Measurements from ENCODE around the gene SETD1A.
"Not testable (repeated sequence)": the region's sequence is repeated elsewhere in the genome, so short reads cannot be mapped to it uniquely, and the experiment has no call there.

Gene SETD1A

DNA sequence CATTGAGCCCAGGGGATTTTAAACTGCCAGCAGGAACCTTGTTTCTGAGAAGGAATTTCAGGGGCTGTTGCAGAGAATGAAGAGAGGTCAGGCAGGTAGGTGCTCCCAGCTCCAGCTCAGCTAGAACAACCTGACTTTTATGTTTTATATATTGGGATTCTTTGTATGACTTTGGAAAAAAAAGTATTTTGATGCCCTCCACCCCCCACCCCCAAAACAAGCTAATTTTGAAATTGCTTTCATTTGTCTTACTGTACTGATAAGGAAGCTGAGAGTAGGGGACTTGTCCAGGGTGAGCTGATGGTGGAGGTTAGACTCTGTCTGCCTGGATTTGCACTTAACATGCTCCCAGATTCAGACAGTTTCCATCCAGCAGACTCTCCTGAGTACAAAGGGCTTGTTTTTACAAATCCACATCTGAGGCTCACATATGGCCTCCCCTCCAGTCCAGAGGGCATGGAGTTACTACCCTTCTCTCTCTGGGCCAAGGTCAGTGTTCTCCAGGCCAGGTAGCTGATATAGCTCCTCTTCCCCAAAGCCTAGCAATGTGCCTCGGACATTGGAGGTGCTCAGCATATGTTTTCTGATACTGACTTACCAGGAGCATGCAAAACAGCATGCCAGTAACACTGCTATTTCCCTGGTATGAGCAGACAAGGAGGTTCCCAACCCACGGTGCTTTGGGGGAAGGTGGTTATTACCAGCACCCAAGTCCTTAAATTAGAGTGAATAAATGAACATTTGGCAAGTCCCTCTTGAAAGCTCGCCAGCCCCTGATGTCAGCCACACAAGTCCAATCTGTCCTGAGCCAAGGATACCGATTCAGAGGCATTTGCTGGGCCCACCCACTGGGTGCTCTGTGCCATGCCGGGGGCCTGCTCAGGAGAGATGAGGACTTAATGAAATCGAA, 41.6 kb downstream of the SETD1A start:
- no peak for DNase-seq (ENCODE audit: low read depth in 3 of 3)

DNA sequence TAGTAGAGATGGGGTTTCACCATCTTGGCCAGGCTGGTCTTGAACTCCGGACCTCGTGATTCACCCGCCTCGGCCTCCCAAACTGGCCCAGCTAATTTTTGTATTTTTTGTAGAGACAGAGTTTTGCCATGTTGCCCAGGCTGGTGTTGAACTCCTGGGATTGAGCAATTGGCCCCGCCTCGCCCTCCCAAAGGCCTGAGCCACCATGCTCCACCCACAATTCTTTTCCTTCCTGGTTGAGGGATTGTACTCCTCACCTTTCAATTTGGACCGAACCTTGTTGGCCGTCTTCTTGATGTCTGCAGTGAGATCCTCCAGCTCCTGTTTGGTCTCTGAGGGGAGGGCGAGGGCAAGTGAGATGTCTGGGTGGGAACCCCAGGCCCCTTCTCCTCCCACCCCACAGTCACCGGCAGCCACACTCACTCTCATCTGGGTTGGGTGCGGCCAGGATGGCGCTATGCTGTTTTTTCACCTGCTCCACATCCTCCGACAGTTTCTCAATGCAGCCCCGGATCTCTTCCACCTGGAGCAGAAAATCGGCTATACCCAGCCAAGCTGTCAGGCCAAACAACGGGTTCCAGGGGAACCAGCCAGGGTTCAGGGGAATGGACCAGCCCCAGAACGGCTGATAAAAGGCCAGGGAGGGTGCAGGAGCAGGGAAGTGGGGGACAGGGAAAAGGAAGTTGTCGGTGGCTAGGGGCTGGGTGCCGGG, 43.3 kb downstream of the SETD1A start:
- no peak for DNase-seq (ENCODE audit: low read depth in 3 of 3)

DNA sequence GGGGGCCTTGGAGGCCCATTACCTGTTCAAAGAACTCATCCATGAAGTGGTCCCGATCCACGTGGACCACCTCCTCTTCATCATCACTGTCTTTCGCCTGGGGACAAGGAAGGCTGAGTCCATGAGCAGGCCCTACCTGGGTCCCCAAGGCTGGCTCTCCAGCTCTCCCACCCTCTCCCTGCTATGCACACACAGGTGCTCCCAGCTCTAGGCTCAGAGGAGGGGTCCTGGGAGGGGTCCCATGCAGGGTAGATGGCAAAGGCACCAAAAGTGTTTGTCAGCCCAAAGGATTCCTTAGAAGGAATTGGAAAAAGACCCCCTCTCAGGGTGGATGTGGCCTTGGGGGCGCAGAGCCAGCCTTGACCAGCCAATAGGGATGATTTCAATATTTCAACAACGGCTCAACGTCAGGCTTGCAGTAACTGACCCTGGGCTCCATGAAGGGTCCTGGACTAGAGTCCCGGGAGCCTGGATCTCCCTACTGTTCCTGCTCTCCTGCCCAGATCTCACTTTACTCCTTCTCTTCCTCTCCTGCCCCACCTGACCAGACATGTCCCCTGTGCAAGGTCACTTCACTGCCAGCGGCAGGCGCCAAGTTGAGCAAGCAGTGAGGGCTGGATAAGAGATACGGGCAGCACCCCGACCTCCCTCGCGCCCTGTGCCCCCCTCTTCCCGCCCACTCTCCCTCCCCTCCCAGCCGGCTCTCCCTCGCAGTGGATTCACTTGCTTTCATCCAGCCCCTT, 44.1 kb downstream of the SETD1A start:
- DNase-seq (ENCODE audit: low read depth in 3 of 3), result no peak

DNA sequence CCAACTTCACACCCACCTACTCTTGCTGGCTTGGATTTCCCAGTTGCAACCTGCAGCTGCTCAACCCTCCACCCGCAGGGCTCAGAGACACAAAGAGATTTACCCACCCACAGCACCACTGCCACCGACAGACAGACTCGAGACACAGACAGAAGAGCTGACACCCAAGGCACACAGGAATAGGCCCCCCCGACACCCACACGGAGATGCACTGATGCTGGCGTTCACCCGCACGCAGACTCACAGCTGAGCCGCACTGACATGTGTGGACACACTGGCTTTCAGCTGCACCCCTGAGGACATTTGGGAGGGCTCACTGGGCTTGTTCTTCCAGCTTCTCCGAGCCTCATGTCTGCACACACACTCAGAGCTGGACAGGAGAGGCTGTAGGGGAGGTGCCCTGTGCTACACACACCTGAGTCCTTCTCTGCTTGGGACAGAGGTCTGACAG, 44.7 kb downstream of the SETD1A start:
- DNase-seq (ENCODE audit: low read depth in 3 of 3), result no peak

DNA sequence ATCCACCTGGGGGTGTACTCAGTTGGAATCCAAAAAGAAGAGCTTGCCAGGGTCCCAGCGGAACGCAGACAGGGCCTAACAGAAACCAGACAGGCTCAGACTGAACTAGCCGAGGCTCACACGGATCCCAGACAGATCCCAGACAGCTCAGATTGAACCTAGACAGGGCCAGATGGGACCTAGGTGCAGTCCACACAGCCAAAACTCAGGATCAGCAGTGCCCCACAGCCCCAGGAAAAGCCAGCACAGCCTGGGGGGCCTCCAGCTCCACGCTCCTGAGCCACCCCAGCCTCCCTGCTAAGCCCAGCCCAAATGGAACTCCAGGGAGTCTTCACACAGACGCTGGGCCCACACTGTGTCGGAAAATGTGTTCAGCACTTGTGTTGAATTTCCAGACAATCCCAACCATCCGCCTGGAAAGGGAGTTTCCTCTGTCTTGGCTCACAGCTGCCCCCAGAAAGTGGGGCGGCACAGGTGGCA, 45.3 kb downstream of the SETD1A start:
- no peak for DNase-seq (ENCODE audit: low read depth in 3 of 3)

DNA sequence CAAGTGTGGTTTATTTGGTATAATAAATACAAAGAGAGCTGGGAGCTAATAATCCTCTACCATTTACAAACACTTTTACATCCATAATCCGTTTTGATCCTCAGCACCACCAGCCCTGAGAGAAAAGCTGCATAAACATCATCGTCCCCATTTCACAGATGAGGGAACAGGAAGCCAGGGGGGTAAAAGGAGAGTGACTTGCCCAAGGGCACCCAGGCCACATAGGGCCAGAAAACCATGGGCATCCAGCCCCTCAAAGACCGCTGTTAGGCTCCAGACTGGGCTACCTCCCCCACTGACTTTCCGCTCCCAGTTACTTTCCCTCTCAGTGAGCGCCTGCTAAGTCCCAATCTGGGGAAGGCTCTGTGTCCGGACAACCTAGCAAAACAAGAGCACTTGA, 46.2 kb downstream of the SETD1A start:
- no peak for DNase-seq (ENCODE audit: low read depth in 3 of 3)

DNA sequence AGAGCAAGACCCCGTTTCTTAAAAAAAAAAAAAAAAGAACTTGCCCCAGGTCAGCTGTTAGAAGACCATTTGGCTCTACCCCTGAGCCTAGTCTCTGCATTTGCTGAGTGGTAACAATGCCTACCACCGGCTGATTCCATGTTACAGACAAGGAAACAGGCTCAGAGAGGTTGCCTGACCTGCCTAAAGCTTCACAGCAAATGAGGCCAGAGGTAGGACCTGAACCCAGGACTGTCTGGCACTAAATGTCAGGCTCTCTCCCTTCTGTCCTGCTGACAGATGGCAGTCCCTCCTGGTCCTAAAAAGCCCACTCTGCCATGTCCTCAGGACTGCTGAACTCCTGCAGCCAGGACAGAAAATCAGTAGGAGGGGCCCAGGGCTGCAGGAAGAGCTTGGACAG, 47.1 kb downstream of the SETD1A start:
- DNase-seq (ENCODE audit: low read depth in 3 of 3), result no peak

DNA sequence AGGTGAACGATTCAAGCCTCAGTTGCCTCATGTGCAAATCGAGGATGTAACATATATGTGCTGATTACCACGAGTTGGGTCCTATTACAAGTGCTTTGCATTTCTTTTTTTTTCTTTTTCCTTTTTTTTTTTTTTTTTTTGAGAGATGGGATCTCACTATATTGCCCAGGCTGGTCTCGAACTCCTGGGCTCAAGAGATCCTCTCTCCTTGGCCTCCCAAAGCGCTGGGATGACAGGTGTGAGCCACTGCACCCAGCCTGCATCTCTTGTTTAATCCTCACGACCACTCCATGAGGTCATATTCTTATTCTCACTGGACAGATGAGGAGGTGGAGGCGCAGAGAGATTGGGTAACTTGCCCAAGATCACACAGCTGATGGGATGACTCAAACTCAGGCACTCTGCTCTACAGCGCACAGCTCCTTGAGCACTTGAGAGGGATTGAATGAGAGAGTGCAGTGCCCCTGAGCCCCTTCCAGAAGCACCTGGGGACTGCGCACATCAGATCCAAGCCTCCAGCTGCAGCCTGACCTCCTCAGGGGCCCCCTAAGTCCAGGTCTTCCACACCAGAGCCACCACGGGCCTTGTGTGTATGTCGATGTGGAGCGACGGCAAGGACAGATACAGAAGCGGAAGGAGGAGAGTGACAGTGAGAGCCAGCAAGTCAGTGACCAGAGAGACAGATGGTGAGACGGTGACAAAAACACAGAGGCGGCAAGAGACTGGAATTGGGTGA, 48.0 kb downstream of the SETD1A start:
- no peak for DNase-seq (ENCODE audit: low read depth in 3 of 3)

DNA sequence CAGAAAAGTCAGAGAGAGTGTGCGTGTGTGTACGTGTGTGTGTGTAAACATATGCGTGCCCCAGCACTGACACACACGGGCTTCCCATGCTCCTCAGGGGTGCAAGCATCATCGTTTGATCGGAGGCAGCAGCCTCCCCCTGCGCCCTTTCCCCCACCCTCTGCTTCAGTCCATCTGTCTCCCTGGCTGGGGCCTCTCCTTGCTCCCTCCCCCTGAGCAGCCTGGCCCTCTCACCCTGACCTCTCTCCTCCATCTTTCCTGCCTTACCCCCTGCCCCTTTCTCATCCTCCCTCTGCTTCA, 48.5 kb downstream of the SETD1A start:
- DNase-seq (ENCODE audit: low read depth in 3 of 3), result no peak

DNA sequence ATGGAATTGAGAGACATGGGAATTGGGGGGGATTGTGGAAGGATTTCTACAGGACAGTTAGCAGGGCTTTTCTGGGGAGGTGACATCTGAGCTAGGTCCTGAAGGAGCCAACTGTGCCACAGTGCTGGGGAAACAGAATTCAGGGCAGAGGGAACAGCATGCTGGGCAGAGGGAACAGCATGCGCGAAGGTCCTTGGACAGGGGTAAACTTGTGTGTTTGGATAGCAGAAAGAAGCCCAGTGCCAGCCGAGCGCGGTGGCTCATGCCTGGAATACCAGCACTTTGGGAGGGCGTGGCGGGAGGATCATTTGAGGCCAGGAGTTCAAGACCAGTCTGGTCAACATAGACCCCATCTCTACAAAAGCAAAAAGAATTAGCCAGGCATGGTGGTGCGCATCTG, 49.0 kb downstream of the SETD1A start:
- DNase-seq (ENCODE audit: low read depth in 3 of 3), result no peak

DNA sequence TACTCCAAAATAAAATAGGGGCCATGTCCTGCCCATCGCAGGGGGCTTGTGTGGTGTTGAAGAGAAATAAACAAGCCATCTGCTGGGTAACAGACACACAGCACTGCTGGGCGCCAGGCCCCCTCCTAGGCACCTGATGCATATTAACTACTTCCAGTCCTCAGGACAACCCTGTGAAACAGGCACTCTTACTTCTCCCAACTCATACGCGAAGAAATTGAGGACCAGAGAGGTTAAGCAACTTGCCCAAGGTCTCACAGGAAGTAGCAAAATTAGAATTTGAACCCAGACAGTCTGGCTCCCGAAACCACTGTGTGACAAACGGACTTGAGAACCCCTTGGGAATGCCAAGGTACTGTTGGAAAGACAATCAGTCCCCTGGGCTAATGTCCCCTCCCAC, 50.1 kb downstream of the SETD1A start:
- DNase-seq (ENCODE audit: low read depth in 3 of 3), result no peak

DNA sequence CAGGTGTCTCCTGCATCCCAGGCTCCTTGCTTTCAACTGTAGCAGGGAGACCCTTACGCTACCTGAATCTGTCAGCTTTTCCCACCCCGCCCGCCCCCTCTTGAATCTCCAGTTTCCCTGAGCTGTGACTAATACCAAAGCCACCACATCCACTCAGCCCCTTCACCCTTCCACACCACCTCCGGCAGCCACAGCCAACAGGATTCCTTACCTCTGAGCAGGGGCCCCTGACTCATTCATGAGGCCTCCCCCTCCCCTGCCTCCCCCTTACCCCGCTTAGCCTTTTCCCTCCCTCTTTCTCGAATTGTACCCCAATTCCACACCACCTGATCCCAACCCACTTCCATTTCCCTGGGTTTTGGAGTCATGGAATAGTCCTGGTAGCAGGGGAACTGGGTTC, 50.6 kb downstream of the SETD1A start:
- no peak for DNase-seq (ENCODE audit: low read depth in 3 of 3)

DNA sequence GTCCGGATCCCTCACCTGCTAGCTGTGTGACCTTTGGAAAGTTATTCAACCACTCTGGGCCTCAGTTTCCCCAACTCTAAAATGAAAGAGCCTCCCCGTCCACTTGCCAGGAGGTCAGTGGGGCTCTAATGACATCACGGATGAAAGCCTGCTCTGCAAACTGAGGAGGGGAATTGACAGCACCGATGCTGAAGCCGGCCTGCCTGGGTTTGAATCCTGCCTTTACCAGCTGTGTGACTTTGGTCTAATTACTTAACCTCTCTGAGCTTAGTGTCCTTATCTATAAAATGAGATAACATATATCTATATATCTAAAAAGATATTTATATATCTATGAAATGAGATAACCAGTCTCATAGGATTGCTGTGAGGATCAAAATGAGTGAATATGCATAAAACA, 51.0 kb downstream of the SETD1A start:
- DNase-seq (ENCODE audit: low read depth in 3 of 3), result no peak

DNA sequence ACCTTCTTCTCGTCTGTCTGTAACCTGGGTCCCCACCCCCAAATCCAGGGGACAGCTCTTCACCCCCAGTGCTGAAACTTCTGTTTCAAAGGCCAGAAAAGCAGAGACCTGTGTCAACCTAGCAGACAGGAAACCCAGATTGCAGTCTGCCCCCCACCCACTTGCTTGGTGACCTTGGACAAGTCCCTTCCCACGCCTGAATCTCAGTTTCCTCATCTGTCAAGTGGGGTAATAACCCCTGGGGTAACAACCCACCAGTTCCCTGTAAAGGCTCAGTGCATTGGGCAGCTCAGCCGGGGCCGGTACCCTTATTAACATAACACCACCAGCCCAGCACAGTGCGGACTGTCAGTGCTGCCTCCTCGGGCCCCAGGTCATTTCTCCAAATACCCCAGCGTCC, 51.6 kb downstream of the SETD1A start:
- DNase-seq (ENCODE audit: low read depth in 3 of 3), result no peak

DNA sequence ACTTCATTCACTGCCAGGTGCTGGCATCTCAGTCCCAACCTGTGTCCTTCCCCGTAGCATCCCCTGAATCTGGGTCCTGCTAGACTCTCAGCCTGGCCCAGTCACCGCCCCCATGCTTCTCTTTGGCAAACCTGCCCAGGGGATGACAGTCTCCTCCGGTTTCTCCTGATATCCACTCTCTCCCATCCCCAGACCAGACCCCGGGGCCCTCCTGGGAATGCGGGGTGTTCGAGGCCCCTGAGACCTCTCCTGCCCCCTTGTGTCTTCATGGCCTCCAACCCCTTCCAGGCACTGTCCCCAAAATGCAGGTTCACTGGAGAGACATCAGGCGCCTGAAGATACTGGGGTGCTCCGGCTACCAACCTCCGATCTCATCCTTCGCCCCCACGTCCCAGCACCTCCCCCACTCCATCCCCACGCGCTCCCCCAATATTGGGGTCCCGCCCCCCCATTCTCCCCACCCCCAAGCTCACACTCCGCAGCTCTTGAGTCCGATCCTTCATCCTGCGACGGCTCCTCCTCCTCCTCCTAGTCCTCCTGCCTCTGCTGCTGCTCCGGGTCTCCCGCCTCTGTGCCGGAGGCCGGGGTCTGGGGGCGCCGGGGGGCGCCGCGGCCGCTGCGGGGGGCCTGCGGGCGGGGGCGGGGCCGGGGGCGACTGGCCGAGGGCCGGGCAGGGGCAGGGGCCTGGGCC, 52.5 kb downstream of the SETD1A start:
- DNase-seq (ENCODE audit: low read depth in 3 of 3), result no peak

DNA sequence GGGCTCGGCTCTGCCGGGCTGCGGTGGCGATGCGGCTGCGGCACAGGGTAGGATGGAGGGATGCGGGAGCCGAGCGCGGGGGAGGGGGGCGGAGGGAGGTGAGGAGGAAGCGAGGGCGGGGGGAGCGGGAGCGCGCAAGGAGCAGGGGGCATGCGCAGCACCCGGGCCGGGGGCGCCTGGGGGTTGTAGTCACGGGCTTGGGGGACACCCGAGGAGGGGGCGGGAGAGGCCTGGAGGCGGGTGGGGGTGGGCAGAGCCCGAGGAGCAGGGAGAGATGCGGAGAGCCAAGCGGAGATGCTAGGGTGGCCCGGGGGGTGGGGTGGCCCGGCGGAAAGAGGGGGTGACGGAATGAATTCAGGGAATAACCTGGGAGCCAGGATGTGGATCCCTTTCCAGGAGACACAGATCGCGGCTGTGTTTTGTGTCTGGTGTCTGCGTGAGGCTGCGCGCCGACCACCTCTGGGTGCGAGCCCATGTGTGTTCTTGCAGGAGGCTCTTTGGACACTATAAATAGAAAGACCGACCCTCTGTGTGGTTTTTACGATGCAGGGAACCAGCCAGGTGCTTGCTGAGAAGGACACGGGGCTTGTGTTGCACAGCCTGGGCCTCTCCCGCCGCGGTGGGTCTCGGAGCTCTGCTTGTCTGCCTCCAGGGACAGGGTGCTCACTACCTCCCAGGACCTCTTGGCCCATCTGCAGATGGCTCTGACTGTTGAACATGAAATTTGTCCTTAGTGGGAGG, 53.2 kb downstream of the SETD1A start, which contains the start of gene STX1B:
Gene STX1B, minus strand, starts transcription at position 54 of the 741 bp plus-strand sequence. CDS start 242 bp downstream, outside the sequence.
- DNase-seq (ENCODE audit: low read depth in 3 of 3), result peak in 1 of 3 donors; percentile 40

DNA sequence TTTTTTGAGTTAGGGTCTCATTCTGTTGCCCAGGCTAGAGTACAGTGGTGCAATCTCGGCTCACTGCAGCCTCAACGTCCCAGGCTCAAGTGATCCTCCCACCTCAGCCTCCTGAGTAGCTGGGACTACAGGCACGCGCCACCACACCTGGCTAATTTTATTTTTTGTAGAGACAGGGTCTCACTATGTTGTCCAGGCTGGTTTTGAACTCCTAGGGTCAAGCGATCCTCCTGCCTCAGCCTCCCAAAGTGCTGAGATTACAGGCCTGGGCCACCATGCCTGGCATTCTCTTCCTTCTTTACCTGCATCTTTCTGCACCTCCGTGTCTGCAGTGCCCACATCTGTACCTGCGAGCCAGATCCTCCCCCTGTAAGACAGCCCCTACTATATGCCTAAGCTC, 54.3 kb downstream of the SETD1A start:
- DNase-seq (ENCODE audit: low read depth in 3 of 3), result not testable (repeated sequence)

DNA sequence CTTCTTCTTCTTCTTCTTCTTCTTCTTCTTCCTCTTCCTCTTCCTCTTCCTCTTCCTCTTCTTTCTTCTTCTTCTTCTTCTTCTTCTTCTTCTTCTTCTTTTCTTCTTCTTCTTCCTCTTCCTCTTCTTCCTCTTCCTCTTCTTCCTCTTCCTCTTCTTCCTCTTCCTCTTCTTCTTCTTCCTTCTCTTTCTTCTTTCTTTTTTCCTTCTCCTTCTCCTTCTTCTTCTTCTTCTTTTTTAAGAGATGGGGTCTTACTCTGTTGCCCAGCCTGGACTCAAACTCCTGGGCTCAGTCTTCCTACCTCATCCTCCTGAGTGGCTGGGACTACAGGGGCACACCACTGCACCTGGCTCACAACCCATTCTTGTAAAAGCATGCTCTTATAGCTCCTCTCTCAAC, 55.7 kb downstream of the SETD1A start:
- not testable (repeated sequence) for DNase-seq (ENCODE audit: low read depth in 3 of 3)

DNA sequence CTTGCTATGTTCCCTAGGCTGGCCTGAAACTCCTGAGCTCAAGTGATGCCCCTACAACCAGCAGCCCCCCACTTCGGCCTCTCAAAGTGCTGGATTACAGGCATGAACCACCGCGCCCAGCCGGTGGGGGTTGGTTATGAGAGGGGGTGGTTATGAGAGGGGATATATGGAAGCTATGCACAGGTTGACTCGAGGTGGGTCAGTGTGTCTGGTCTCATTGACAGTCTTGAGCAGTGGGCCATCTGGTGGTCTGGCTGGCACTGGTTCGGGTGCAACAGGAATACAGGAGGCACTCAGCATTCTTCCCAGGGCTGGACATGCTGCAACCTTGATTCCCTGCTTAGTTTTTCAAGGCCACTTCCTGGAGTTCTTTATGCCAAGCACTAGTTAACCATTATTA, 58.5 kb downstream of the SETD1A start:
- DNase-seq (ENCODE audit: low read depth in 3 of 3), result no peak

DNA sequence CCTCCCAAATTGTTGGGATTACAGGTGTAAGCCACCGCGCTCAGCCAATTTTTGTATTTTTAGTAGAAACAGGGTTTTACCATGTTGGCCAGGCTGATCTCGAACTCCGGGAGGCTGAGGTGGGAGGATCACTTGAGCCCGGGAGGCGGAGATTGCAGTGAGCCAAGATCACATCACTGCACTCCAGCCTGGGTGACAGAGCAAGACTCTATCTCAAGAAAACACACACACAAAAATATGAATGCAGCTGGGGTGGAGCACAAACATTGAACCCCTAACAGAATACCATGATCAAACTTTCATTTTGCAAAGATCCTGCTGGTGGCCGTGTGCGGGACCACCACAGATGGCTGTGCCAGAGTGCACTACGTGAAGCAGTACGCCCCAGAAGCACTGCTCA, 60.2 kb downstream of the SETD1A start:
- DNase-seq (ENCODE audit: low read depth in 3 of 3), result not testable (repeated sequence)
